ENCODE data around the gene COMMD7.

Gene COMMD7

DNA sequence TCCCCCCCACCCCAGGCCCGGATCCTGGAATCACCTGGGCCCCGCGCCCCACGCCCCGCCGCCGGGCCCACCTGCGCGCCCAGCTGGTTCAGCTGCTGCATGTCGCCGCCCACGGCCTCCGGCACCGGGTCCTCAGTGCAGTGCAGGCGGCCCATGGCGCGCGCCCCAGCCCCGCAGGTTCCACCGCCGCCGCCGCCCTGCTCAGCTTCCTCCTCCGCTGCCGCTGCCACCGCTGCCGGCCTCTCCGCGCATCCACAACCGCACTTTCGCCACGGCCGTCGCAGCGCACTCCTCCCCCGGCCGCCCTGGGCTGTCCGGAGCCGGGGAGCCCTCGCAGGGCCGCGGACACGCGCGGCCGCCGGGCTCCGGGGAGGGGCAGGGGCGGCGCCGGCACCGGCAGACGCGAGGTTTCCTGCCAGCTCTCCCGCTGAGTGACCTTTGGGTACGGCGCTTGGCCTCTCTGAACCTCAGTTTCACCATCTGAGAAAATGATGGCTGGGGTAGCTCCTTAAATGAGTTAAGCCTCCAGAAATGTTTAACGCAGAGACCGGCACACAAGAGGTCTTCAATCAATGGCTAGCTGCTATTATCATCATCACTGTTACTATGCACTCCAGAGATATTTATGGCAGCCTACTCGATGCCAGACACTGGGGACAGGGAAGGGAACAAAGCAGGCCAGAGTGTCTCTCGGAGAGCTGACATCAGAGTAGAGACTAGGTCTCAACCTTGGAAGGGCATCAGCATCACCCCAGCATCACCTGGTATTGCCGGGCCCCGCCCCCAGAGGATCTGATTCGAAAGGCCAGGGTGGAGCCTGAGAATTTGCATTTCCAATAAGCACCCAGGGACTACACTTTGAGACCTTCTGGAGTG lies at the start of gene COMMD7:
TSS of gene COMMD7 (minus strand) at position 231 of the 876 bp plus-strand sequence. CDS start at position 155, 76 bp downstream.
- DNase-seq: peak; percentile 76

- no peak for DNase-seq
Observed at GRCh38 chr20:32792731-32793458, 49.6 kb upstream of the COMMD7 start.

DNA sequence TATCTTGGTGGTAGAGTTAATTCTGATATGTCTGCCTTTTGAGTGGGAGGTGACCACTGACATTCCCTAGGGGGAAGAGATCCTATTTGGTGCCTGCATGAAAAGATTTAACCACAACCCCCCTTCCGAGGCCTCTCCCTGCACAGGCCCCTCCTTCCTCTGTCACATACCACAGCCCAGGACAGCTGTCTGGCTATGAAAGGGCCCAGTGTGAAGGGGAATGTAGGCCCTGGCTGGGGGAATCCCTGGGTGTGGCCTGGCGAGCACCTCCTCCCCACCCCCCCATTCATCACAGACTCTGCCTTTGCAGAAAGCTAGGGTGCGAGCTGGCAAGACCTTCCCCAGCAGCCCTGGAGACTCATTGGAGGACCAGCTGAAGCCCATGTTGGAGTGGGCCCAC lies 49.0 kb upstream of the COMMD7 start:
- peak; percentile 35 for DNase-seq

DNA sequence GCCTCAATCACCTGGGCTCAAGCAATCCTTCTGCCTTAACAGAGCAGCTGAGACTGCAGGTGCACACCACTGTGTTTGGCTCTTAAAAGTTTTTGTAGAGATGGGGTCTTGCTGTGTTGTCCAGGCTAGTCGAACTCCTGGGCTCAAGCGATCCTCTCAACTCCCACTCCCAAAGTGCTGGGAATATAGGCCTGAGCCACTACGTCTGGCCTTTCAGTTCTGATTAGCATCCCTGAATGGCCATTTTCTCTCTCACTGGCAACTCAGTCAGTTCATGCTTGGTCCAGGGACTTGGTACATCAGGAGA lies 47.4 kb upstream of the COMMD7 start:
- DNase-seq: no peak

DNA sequence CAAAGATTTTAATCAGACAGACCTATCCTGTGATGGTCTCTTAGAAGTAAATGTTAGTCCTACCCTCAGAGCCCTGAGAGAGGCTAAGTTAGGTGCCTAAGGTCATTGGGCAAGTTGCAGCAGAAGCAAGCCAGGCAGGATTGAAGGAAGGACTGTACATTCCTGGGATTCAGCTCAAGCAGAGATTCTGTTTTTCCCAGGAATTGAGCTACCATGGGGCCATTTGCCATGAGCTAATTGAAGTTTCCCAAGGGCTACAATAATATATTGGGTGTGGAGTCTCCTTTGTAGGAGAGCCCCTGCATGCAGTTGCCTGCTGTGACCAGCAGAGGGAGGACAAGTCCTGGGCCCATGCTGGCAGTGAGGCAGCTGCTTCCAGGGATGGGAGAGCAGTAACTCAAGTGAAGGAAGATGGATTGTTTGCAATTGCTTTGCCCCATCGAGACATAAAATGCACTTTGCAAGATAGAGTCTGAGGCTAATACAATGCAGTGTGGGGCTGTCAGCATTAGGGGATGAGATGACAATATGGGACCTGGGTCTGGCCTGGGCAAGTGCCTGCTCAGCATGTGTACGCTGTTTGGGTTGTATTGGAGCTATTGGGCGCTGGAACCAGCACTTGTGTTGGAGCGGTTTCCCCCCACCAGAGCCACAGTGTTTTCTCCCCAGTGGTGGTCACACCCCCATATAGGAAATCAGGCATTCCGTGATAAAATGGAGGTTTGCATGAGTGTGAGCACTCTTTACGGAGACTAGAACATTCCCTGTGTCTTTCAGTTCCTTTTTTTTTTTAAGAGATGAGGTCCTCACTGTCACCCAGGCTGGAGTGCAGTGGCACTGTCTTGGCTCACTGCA lies 46.9 kb upstream of the COMMD7 start:
- DNase-seq: peak; percentile 80

GRCh38 chr20:32787168-32787567 lies 43.9 kb upstream of the COMMD7 start:
- DNase-seq: no peak

DNA sequence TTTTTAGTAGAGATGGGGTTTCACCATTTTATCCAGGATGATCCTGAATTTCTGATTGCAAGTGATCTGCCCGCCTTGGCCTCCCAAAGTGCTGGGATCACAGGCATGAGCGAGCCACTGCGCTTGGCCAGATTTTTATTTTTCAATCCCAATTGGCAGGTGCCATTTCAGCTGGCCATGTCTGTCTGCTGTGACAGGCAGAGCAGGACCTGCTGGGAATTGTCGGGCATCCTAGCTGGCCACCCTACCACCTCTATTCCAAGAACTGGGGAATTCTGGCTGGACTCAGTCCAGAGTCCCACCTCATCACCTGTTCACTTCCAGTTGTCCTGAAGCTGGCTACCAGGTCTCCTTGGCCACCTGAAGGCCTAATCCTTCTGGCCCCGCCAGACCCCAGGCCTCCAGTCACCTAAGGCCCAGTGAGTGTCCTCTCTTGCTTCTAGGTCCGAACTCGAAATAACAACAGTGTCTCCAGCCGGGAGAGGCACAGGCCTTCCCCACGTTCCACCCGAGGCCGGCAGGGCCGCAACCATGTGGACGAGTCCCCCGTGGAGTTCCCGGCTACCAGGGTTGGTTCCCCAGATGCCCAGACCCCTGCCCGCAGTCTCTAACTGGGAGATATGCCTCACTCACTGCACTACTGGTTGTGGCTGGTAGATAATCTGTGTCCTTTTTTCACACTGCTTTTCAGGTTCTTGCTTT lies 42.9 kb upstream of the COMMD7 start:
- DNase-seq: no peak

DNA sequence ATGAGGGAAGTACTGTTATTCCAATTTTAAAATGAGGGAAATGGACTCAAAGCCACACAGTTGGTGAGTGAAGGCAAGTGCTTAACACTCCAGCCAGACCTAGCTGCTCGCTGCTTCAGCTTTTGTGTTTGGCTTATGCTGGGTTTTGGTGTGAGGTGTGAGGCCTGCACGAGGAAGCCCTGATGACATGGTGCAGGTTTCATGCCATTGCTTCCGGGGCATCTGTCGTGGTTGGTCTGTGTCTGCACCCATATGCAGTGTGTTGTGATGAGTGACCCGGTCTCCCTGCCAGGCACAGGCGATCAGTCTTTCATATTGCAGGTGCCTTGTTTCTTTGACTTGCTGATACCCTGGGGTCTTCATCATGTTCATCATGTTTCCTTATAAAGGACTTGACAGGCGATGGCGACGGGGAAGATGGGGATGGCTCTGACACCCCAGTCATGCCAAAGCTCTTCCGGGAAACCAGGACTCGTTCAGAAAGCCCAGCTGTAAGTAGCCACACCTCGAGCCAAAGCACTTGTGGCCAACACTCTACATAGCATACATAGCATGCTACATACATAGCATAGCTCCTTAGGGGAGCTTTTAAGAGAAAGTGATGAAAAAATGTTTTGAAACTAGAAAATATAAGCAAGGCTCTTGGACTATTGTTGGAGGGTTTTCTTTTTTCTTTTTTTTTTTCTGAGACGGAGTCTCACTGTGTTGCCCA lies 41.3 kb upstream of the COMMD7 start:
- no peak for DNase-seq

GRCh38 chr20:32780749-32781655 lies 37.7 kb upstream of the COMMD7 start:
- no peak for DNase-seq

DNA sequence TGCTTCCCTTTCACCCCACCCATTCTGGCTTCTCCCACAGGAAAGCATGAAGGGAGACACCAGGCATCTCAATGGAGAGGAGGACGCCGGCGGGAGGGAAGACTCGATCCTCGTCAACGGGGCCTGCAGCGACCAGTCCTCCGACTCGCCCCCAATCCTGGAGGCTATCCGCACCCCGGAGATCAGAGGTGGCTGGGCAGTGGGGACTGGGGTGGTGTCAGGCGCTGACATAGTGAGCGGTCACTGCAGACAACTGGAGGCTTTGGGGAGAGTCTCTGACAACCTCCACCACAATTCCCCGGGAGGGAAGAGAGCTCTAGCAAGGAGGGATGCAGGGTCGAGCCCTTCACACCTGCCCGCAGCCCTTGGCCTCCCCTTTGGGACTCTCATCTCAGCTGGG lies 37.0 kb upstream of the COMMD7 start:
- no peak for DNase-seq

- no peak for DNase-seq
Observed at GRCh38 chr20:32779500-32780211, 36.4 kb upstream of the COMMD7 start.

DNA sequence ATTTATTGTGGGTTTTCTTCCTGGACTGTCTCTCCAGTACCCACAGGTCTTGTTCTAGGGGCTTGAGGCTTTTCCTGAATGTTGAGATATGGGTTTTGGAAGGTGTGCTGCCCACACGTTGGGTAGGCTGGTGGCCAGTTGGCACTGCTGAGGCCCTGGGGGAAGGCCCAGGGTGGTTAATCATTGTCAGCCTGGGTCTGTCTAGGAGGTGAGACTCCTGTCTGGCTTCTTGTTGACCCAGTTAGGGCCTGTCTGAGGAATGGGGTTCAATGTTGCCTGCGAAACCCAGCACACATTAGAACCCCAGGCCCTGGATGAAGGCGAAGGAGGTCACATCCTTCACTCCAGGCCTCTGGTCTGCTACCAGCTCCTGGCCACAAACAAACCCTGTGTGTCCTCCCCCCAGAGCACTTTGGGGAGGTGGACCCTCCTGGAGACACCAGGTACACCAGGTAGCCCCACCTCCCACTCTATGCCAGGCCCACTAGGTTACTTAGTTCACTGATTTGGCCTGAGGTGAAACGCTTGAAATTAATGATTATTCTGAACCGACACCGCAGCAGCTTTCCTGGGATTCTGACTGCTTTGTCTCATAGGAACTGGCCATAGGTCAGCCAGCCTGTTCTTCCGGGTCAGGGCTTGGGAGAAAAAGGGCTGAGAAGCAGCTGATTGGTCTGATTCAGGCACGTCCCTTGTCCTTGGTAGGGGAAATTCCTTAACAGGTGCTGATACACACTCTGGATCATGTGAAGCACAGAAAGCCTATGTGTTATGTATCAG lies 34.1 kb upstream of the COMMD7 start:
- DNase-seq: no peak

DNA sequence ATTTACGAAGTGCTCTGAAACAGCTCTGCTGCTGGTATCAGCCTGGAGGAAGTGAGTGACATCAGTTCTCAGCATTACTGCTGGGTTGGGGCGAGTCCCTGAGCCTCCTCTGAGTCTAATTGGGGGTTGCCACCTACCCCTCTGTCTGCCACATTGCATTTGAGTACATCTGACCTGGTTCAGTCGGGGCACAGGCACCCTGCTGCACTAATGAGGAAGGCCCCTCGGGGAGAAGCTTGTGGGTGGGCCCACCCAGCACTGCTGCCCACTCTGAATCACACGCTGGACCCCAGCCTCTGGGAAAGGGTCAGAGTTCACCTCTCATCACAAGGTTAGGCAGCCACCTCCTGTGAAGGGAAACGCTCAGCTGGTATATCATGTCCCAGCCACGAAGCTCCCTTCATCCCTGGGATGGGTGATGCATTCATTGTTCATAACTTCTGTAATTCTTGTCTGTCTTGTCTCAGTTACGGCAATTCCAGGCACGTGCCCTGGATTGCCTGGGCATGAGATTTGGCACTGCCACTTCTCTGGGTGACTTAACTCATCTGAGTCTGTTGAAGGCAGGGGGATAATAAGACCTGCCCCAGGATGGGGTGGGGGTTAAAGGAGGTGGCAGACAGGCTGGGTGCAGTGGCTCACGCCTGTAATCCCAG lies 32.2 kb upstream of the COMMD7 start:
- DNase-seq: no peak

GRCh38 chr20:32773855-32774254 lies 30.6 kb upstream of the COMMD7 start:
- DNase-seq: no peak

GRCh38 chr20:32773223-32773622 lies 30.0 kb upstream of the COMMD7 start:
- DNase-seq: no peak

DNA sequence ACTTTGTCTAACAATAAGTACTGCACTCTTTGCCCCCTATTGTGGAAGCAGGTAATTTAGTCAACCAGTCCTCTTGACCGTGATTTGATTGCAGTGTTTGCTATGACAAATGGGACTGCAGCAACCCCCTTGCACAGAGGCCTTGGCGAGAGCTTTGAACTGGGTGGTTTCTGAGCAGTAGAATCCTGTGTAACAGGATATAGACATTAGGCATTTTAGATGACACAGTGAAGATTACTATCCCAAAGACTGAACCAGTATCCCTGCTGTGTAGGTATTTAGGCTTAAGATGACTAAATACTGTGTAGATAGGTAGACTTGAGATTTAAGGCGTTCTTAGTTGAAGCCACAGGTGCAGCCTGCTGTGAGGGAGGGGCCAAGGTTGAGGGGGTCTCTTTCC lies 28.8 kb upstream of the COMMD7 start:
- DNase-seq: peak; percentile 24

- DNase-seq: no peak
Observed at GRCh38 chr20:32767418-32768198, 24.3 kb upstream of the COMMD7 start.

Data from CD4-positive, alpha-beta T cell treated with Interleukin-6 for 4 hours (primary cell).